Activated CD8-positive, alpha-beta memory T cell treated with anti-CD3 and anti-CD28 coated beads, Interleukin-2, amount 10 ng/mL, durations not matched to agents 7 days and 5 days (primary cell): ENCODE measurements around the gene DCDC2. TPM values are rescaled to one million over a fixed set of nuclear protein-coding genes. Genes with fewer than 3 reads are reported as not detected.
A peak's percentile ranks its signal among the peaks of the same experiment; 100 is the strongest.
"Not testable (repeated sequence)": the region's sequence is repeated elsewhere in the genome, so short reads cannot be mapped to it uniquely, and the experiment has no call there.

ENCODE experiments used
- ATAC-seq: fragments of 150-1000 bp; cut with Tn5 transposase; one replicate; pipeline ENCODE4 v1.10.0; 2021; ENCODE audit warnings: moderate library complexity
- CTCF ChIA-PET: fragments of 350-600 bp; sonication (Branson Sonifier 250); formaldehyde crosslinking; loops from one replicate; lab custom pipeline; 2021; ENCODE audit warnings: antibody characterized with exemption; lab: Charles Lee
- DNase-seq: peaks from one replicate; pipeline ENCODE4 v3.0.0-alpha.2; 2020
- H3K27ac Mint-ChIP-seq: one replicate; pipeline ENCODE4 v1.8.0; 2021; ENCODE audit warnings: mild to moderate bottlenecking, mixed read lengths
- H3K27me3 Mint-ChIP-seq: one replicate; pipeline ENCODE4 v1.8.0; 2021; ENCODE audit warnings: mixed read lengths
- H3K36me3 Mint-ChIP-seq: one replicate; pipeline ENCODE4 v1.8.0; 2021; ENCODE audit warnings: mild to moderate bottlenecking, mixed read lengths
- H3K4me1 Mint-ChIP-seq: one replicate; pipeline ENCODE4 v1.8.0; 2021; ENCODE audit warnings: mixed read lengths
- H3K4me3 Mint-ChIP-seq: one replicate; pipeline ENCODE4 v1.8.0; 2021; ENCODE audit warnings: mild to moderate bottlenecking, moderate library complexity, mixed read lengths
- H3K9me3 Mint-ChIP-seq: one replicate; pipeline ENCODE4 v1.8.0; 2022; ENCODE audit warnings: low read depth, mixed read lengths
- total RNA-seq, 2 experiments: library from RNA; stranded (reverse); gene quantifications; one replicate each; pipeline ENCODE4 v1.2.3, GENCODE V29; 2021

Gene DCDC2
- total RNA-seq, result not detected

DNA sequence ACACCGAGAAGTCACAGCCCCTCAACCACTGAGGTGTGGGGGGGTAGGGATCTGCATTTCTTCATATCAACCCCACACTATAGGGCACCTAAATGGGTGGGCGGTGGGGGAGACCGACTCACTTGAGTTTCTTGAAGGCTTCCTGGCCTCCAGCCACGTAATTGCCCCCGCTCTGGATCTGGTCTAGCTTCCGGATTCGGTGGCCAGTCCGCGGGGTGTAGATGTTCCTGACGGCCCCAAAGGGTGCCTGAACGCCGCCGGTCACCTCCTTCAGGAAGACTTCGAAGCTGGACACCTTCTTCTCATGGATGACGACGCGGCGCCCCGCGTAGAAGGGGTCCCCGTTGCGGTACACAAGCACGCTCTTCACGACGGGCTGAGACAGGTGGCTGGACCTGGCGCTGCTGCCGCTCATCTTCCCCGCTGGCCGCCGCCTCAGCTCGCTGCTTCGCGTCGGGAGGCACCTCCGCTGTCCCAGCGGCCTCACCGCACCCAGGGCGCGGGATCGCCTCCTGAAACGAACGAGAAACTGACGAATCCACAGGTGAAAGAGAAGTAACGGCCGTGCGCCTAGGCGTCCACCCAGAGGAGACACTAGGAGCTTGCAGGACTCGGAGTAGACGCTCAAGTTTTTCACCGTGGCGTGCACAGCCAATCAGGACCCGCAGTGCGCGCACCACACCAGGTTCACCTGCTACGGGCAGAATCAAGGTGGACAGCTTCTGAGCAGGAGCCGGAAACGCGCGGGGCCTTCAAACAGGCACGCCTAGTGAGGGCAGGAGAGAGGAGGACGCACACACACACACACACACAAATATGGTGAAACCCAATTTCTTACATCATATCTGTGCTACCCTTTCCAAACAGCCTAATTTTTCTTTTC is at the start of gene DCDC2:
TSS of gene DCDC2 (minus strand) at position 724 of the 883 bp plus-strand sequence. CDS start at position 415, 309 bp downstream.
- Mint-ChIP-seq H3K27me3 (peaks cover 66% of the 10 kb centered on the region), H3K4me3 (peak within 1 kb of the TSS; percentile 50), H3K36me3 (no peaks in the 10 kb centered on the region), H3K4me1 (peaks cover 16% of the 10 kb centered on the region), H3K9me3 (no peaks in the 10 kb centered on the region), H3K27ac (no peak within 1 kb of the TSS)
- peak; percentile 54 for DNase-seq
- ATAC-seq, result peak; percentile 40
- CTCF ChIA-PET, result interaction anchor here (1.4 to 1.8 kb wide), 2 partner anchors 45 to 74 kb away, joined by 4 read pairs; partner anchors contain the start of gene MRS2

DNA sequence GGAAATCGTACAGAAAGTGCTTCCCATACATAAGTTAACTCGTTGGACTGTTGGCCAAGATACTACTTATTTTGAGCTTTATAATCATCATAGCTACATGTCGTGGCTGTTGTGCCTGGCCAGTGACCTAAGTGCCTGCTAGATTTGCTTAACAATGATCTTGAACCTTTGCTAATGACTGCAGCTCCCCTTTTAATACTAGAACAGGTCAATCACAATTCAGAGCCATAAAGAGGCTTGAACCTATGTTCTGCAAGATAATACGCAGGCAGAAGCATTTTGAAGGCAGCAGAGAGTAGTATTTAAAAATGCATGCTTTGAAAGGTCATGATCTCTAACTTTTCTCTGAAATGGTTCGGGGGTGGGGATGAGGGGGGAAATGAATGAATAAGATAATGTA is 47.4 kb upstream of the DCDC2 start:
- peaks cover 34% of the 10 kb centered on the region for H3K4me1 Mint-ChIP-seq
- H3K9me3 Mint-ChIP-seq, result no peaks in the 10 kb centered on the region
- H3K27ac Mint-ChIP-seq, result no peak overlapping the region
- ATAC-seq (no peak), DNase-seq (no peak)
- CTCF ChIA-PET, result no interaction called here
- no peak overlapping the region for H3K4me3 Mint-ChIP-seq
- peaks cover 19% of the 10 kb centered on the region for H3K36me3 Mint-ChIP-seq
- H3K27me3 Mint-ChIP-seq, result peaks cover 6% of the 10 kb centered on the region

GRCh38 chr6:24403501-24403824 is 45.6 kb upstream of the DCDC2 start:
- DNase-seq (no peak), ATAC-seq (no peak)
- peaks cover 34% of the 10 kb centered on the region for H3K4me1 Mint-ChIP-seq
- H3K27ac Mint-ChIP-seq, result peak overlapping the region; percentile 73
- CTCF ChIA-PET, result interaction anchor here (0.9 to 1.6 kb wide), 3 partner anchors 10 to 45 kb away, joined by 4 to 5 read pairs (median 4); partner anchors contain the start of gene DCDC2
- H3K4me3 Mint-ChIP-seq, result peak overlapping the region; percentile 93
- H3K36me3 Mint-ChIP-seq, result peaks cover 10% of the 10 kb centered on the region
- H3K27me3 Mint-ChIP-seq, result peaks cover 16% of the 10 kb centered on the region
- no peaks in the 10 kb centered on the region for H3K9me3 Mint-ChIP-seq

DNA sequence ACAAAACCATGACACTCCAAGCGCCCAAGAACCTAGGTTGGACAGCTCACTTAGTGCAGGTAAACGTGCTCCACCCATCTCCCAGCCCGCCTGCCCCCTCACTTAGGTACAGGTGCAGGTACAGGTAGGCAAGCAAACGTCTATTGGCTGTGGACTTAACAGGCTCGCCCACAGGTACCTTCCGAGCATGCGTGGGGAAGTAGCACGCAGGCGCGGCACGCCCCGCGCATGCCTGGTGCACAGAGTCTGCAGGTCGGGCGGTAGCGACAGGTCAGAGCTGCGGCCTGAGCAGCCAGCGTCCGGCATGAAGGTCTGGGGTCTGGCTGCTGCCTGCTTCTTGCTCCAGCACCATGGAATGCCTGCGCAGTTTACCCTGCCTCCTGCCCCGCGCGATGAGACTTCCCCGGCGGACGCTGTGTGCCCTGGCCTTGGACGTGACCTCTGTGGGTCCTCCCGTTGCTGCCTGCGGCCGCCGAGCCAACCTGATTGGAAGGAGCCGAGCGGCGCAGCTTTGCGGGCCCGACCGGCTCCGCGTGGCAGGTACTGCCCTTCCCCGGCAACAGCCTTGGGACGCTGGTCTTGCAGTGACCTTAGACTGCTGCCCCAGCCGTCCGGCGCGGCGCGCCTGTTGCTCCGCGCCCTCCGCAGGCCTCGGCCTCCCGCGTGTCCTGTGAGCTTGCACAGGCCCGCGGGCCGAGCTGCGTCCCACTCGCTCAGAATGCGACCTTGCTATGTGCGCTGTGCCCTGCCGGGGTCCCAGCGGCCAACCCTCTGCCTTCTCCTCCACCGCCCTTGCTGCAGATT is 45.0 kb upstream of the DCDC2 start, which contains the start of gene MRS2:
TSS of gene MRS2 (plus strand) at position 240 of the 804 bp plus-strand sequence. CDS start at position 351, 111 bp downstream.
- peaks cover 34% of the 10 kb centered on the region for H3K4me1 Mint-ChIP-seq
- CTCF ChIA-PET, result interaction anchor here (0.6 to 1.6 kb wide), 5 partner anchors 11 to 120 kb away, joined by 3 to 5 read pairs (median 4); partner anchors contain the start of gene DCDC2

GRCh38 chr6:24401458-24401857 is 43.6 kb upstream of the DCDC2 start:
- no peak for ATAC-seq
- no peaks in the 10 kb centered on the region for H3K9me3 Mint-ChIP-seq
- peaks cover 34% of the 10 kb centered on the region for H3K4me1 Mint-ChIP-seq

More for the DNA sequence above, 45.0 kb upstream of the DCDC2 start, which contains the start of gene MRS2:
- Mint-ChIP-seq H3K9me3 (no peaks in the 10 kb centered on the region), H3K36me3 (peaks cover 9% of the 10 kb centered on the region), H3K27ac (peak within 1 kb of the TSS; percentile 73), H3K27me3 (peaks cover 17% of the 10 kb centered on the region), H3K4me3 (peak within 1 kb of the TSS; percentile 93)
- DNase-seq (peak; percentile 80), ATAC-seq (peak; percentile 97)

GRCh38 chr6:24400045-24401039 is 42.5 kb upstream of the DCDC2 start:
- DNase-seq, H3K9me3 Mint-ChIP-seq, H3K4me3 Mint-ChIP-seq, H3K27ac Mint-ChIP-seq, ATAC-seq, H3K36me3 Mint-ChIP-seq: not testable (repeated sequence)
- CTCF ChIA-PET, result interaction anchor here (0.6 kb wide), 1 partner anchor 882 kb away, joined by 4 read pairs; no protein-coding TSS in a partner anchor
- H3K27me3 Mint-ChIP-seq, result peaks cover 29% of the 10 kb centered on the region
- H3K4me1 Mint-ChIP-seq, result peaks cover 32% of the 10 kb centered on the region

More at GRCh38 chr6:24401458-24401857, 43.6 kb upstream of the DCDC2 start:
- CTCF ChIA-PET, result no interaction called here
- peaks cover 24% of the 10 kb centered on the region for H3K27me3 Mint-ChIP-seq
- H3K4me3 Mint-ChIP-seq, result no peak overlapping the region
- no peak for DNase-seq
- H3K27ac Mint-ChIP-seq, result no peak overlapping the region
- H3K36me3 Mint-ChIP-seq, result peaks cover 9% of the 10 kb centered on the region

GRCh38 chr6:24397631-24398030 is 39.8 kb upstream of the DCDC2 start:
- Mint-ChIP-seq H3K4me1 (peaks cover 11% of the 10 kb centered on the region), H3K9me3 (no peaks in the 10 kb centered on the region), H3K27me3 (peaks cover 31% of the 10 kb centered on the region), H3K4me3 (no peak overlapping the region), H3K27ac (no peak overlapping the region), H3K36me3 (no peaks in the 10 kb centered on the region)
- ATAC-seq (no peak), DNase-seq (no peak)
- CTCF ChIA-PET, result no interaction called here

DNA sequence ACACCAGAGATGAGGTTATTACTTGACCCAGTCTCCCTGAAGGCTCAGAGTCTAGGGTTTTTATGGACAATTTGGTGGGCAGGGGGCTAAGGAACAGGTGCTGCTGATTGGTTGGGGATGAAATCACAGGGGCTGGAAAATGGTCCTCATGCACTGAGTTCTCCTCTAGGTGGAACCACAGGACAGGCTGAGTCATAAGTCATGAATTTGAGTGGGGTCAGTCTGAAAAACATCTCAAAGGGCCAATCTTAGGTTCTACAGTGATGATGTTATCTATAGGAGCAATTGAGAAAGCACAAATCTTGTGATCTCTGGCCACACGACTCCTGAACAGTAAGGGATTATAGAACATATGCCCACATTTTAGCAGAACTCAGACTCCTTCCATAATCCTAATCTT is 39.0 kb upstream of the DCDC2 start:
- H3K4me3 Mint-ChIP-seq, result no peak overlapping the region
- peaks cover 5% of the 10 kb centered on the region for H3K4me1 Mint-ChIP-seq
- ATAC-seq, result no peak
- no peaks in the 10 kb centered on the region for H3K9me3 Mint-ChIP-seq
- DNase-seq, result no peak
- peaks cover 31% of the 10 kb centered on the region for H3K27me3 Mint-ChIP-seq
- H3K36me3 Mint-ChIP-seq, result no peaks in the 10 kb centered on the region
- H3K27ac Mint-ChIP-seq, result no peak overlapping the region
- CTCF ChIA-PET, result no interaction called here

DNA sequence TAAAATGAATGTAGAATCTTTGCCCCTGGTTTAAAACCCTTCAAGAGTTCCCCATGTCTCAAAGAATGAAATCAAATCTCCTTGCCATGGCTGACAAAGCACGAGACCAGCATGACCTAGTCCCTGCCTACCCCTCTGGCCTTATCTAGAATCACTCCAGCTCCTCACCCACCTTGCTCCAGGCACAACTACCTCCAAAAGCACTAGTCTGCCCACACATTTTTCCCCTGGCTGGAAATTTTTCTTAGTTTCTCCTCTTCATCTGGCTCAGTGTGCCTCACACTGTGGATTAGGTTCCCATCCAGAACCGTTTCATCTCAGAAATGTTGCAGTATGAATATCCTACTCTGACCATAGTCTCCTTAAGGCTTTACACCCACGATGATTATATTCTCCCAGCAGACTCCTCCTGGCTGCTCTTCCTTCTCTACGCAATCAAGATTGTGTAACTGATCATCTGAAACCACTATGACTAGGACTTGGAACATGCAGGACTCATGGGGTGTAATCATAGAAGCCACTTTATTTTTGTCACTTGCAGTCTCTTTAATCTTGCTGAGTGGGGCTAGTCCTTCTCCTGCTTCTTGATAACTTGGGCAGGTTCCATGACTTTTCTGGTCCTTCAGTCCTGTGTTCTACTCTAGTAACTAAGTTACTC is 37.0 kb upstream of the DCDC2 start:
- H3K4me3 Mint-ChIP-seq, result no peak overlapping the region
- ATAC-seq (no peak), DNase-seq (no peak)
- no peaks in the 10 kb centered on the region for H3K36me3 Mint-ChIP-seq
- peaks cover 22% of the 10 kb centered on the region for H3K27me3 Mint-ChIP-seq
- CTCF ChIA-PET, result no interaction called here
- no peaks in the 10 kb centered on the region for H3K9me3 Mint-ChIP-seq
- H3K4me1 Mint-ChIP-seq, result no peaks in the 10 kb centered on the region
- H3K27ac Mint-ChIP-seq, result no peak overlapping the region

GRCh38 chr6:24394061-24394779 is 36.4 kb upstream of the DCDC2 start:
- CTCF ChIA-PET, result no interaction called here
- Mint-ChIP-seq H3K9me3 (no peaks in the 10 kb centered on the region), H3K4me1 (no peaks in the 10 kb centered on the region), H3K36me3 (no peaks in the 10 kb centered on the region), H3K4me3 (no peak overlapping the region), H3K27me3 (peaks cover 17% of the 10 kb centered on the region), H3K27ac (no peak overlapping the region)
- ATAC-seq, result no peak
- no peak for DNase-seq

- H3K4me1 Mint-ChIP-seq, result no peaks in the 10 kb centered on the region
- no peak for ATAC-seq
Measured at GRCh38 chr6:24391756-24392405, 34.0 kb upstream of the DCDC2 start.

More at GRCh38 chr6:24391756-24392405, 34.0 kb upstream of the DCDC2 start:
- Mint-ChIP-seq H3K36me3 (no peaks in the 10 kb centered on the region), H3K4me3 (no peak overlapping the region), H3K27me3 (peaks cover 13% of the 10 kb centered on the region), H3K9me3 (no peaks in the 10 kb centered on the region), H3K27ac (no peak overlapping the region)
- CTCF ChIA-PET, result no interaction called here
- DNase-seq, result no peak
